Heart left ventricle (tissue), 16 donors: Measurements from ENCODE around the gene ABRAXAS1. TPM values are rescaled to one million over a fixed set of nuclear protein-coding genes. Genes with fewer than 3 reads are reported as not detected.

Source experiments
- ATAC-seq, 4 donors: fragments of 200-7000 bp; cut with Tn5 transposase; one replicate each; pipeline ENCODE4 v1.9.1; 2020 to 2022; ENCODE audit warnings: moderate library complexity in 4 of 4, mild to moderate bottlenecking in 3 of 4, moderate number of reproducible peaks in 1 of 4
- DNase-seq, 5 donors: peaks; one replicate each; pipeline ENCODE4 v3.0.0-alpha.2; 2020
- H3K27ac ChIP-seq, 12 donors: fragments of 200-600 bp; sonication (generic) in 4 of 12; one replicate each; pipeline versions ENCODE4 v1.5.0 to v1.8.0; 2016 to 2022; ENCODE audit warnings: mild to moderate bottlenecking in 2 of 12
- H3K27me3 ChIP-seq, 9 donors: fragments of 200-600 bp; sonication (generic) in 2 of 9; one replicate each; pipeline versions ENCODE4 v1.5.1 to v1.8.0; 2016 to 2022; ENCODE audit warnings: mild to moderate bottlenecking in 3 of 9
- H3K36me3 ChIP-seq, 9 donors: fragments of 200-600 bp; sonication (generic) in 2 of 9; one replicate each; pipeline versions ENCODE4 v1.5.0 to v1.8.0; 2018 to 2022; ENCODE audit warnings: mild to moderate bottlenecking in 2 of 9
- H3K4me1 ChIP-seq, 12 donors: fragments of 200-600 bp; sonication (generic) in 4 of 12; one replicate each; pipeline versions ENCODE4 v1.5.0 to v1.8.0; 2016 to 2022; ENCODE audit warnings: mild to moderate bottlenecking in 3 of 12
- H3K4me3 ChIP-seq, 12 donors: fragments of 200-600 bp; sonication (generic) in 4 of 12; one replicate each; pipeline versions ENCODE4 v1.5.0 to v1.8.0; 2017 to 2022; ENCODE audit warnings: mild to moderate bottlenecking in 9 of 12, moderate library complexity in 4 of 12
- H3K9me3 ChIP-seq, 12 donors: fragments of 200-600 bp; sonication (generic) in 4 of 12; one replicate each; pipeline versions ENCODE4 v1.5.0 to v1.8.0; 2016 to 2022; ENCODE audit warnings: mild to moderate bottlenecking in 1 of 12
- CTCF ChIP-seq, 12 donors: fragments of 200-600 bp; sonication (generic) in 4 of 12; IDR thresholded peaks; one replicate each; pipeline versions ENCODE4 v1.5.0 to v1.8.0; 2018 to 2022; ENCODE audit warnings: antibody characterized with exemption in 12 of 12, mild to moderate bottlenecking in 5 of 12
- POLR2A ChIP-seq, 2 donors: fragments of 450-650 bp; IDR thresholded peaks; one replicate each; pipeline ENCODE4 v1.6.1; 2017; ENCODE audit warnings: antibody characterized with exemption in 2 of 2, mild to moderate bottlenecking in 2 of 2, moderate library complexity in 2 of 2
- WGBS, 4 donors: extraction: QIAGEN DNeasy Blood & Tissue Kit in 2 of 4; methylation state at CpG; one replicate each; pipeline versions ENCODE4 v1.1.5 to v1.1.7; 2013 to 2018; 5-methylcytosine and 5-hydroxymethylcytosine counted together
- intact Hi-C, 10 donors: fragments of 100-400 bp; cut with DNase I; formaldehyde crosslinking; loops; one replicate each; pipeline versions ENCODE4 v1.11.1 to v1.14.2; 2022
- polyA plus RNA-seq, 2 donors: library from polyadenylated mRNA; stranded (reverse); fragments of 200-250 nt; gene quantifications; one replicate each; pipeline ENCODE4 v1.2.3, GENCODE V29; 2013
- total RNA-seq, 9 donors: library from RNA; depleted of rRNA in 2 of 9; stranded (reverse); fragments of >200 nt in 2 of 9; fragmentation: NEBNext Ultra II Directional in 3 of 9; extraction: Animal tissue kit (Norgen Biotek cat#: 25700) in 3 of 9; gene quantifications; one replicate each; pipeline versions ENCODE4 v1.1.0 to v1.2.4, GENCODE V29; 2016 to 2023
- donor health status: ischemic (EF 13 %, LVEDD 7.1; RV severe dilation, severe dysfunction).
- donor health status: healthy with polysubstance abuse.
- donor health status: DM: no; HTN: yes; CAD: no.
- donor health status: DM: no; HTN: no; CAD: no.
- donor health status: ischemic (EF 25% LVEDD 6.9; RV normal size, moderate dysfunction).
- donor health status: ischemic (EF 25% LVEDD 5.7; RV mildly dilated, moderate dysfunction).
- donor health status: healthy.
- donor health status: DM: yes; HTN: yes; CAD: no.
- donor health status: ischemic (EF 35%, LVEDD 5.7; RV mildly dilated, moderate dysfunction).
- donor health status: nonischemic (EF 11% LVEDD 7.7; RV severe dilation, severe dysfunction).
- donor health status: DM: yes; HTN: yes; CAD: no.
- donor health status: PGD.
- donor health status: ischemic (EF 29% LVEDD 5.4; RV normal size, mild dysfunction).
- donor health status: nonischemic (EF 23%, LVEDD 6.1; RV moderate dilation, normal function).

The ABRAXAS1 gene
- total and polyA plus RNA-seq, 11 donors: 2.0 to 10.2 (median 7.3) TPM

GRCh38 chr4:83413676-83414075 lies 71.2 kb downstream of the ABRAXAS1 start:
- H3K9me3 ChIP-seq: no peaks in the 10 kb centered on the region
- H3K4me1 ChIP-seq: no peaks in the 10 kb centered on the region
- no peak overlapping the region for H3K27ac ChIP-seq
- peaks cover 0 to 100% (median 72%) of the 10 kb centered on the region in 9 donors for H3K36me3 ChIP-seq
- TF ChIP-seq POLR2A (IDR thresholded peaks at IDR 0.05) (no peak), CTCF (IDR thresholded peaks at IDR 0.05) (no peak)
- ATAC-seq (no peak), DNase-seq (no peak)
- intact Hi-C loops: no loop called here
- WGBS, 4 donors: 99 to 100% (median 100%) methylated on average over 2 of the region's 2 CpGs
- H3K27me3 ChIP-seq: no peaks in the 10 kb centered on the region
- no peak overlapping the region for H3K4me3 ChIP-seq

Other genes starting within 250 kb of the ABRAXAS1 start
- gene COQ2, start 200.3 kb downstream of the ABRAXAS1 start, total RNA-seq: 10 to 100 TPM; 18.0 to 26.3 (median 22.9) TPM
- gene COQ2, start 200.3 kb downstream of the ABRAXAS1 start, polyA plus RNA-seq: 10 to 100 TPM; 10.4 to 16.4 TPM
- 1 to 10 TPM in 2 of 9 donors, under 1 TPM in 7; 0.38 to 6.2 (median 0.75) TPM for gene HPSE, start 150.3 kb downstream of the ABRAXAS1 start, total RNA-seq
- under 1 TPM; 0.15 to 0.37 TPM for gene HPSE, start 150.3 kb downstream of the ABRAXAS1 start, polyA plus RNA-seq
- 10 to 100 TPM; 12.2 to 15.8 (median 13.1) TPM for gene HELQ, start 29.3 kb downstream of the ABRAXAS1 start, total RNA-seq
- 1 to 10 TPM; 3.1 to 9.9 TPM for gene HELQ, start 29.3 kb downstream of the ABRAXAS1 start, polyA plus RNA-seq
- gene MRPS18C, start 29.0 kb downstream of the ABRAXAS1 start, total RNA-seq: 10 to 100 TPM; 27.8 to 67.5 (median 51.7) TPM
- gene MRPS18C, start 29.0 kb downstream of the ABRAXAS1 start, polyA plus RNA-seq: 10 to 100 TPM; 56.0 to 78.0 TPM
- 10 to 100 TPM; 26.8 to 64.5 (median 38.8) TPM for gene GPAT3, start 51.0 kb upstream of the ABRAXAS1 start, total RNA-seq
- 10 to 100 TPM; 21.3 to 53.6 TPM for gene GPAT3, start 51.0 kb upstream of the ABRAXAS1 start, polyA plus RNA-seq